Lung (tissue), 12 donors: Measurements from ENCODE around the gene FHDC1. TPM values are rescaled to one million over a fixed set of nuclear protein-coding genes. Genes with fewer than 3 reads are reported as not detected.

Experiments
- ATAC-seq: fragments of 200-7000 bp; cut with Tn5 transposase; one replicate; pipeline ENCODE4 v1.9.1; 2020; ENCODE audit warnings: moderate number of reproducible peaks; ENCODE audit not compliant: insufficient read depth, low FRiP score
- DNase-seq, 3 donors: peaks; one replicate each; pipeline ENCODE4 v3.0.0-alpha.2; 2013 to 2017
- H3K27ac ChIP-seq, 2 donors: one replicate each; pipeline ENCODE4 v1.5.1; 2013; ENCODE audit warnings: mild to moderate bottlenecking in 2 of 2, moderate library complexity in 2 of 2, control low read depth in 1 of 2, inconsistent platforms in 1 of 2, low read depth in 1 of 2, low read length in 1 of 2
- H3K27me3 ChIP-seq, 3 donors: one replicate each; pipeline ENCODE4 v1.5.1; 2013; ENCODE audit warnings: low read length in 2 of 3; ENCODE audit not compliant: control insufficient read depth in 3 of 3, insufficient read depth in 3 of 3
- H3K36me3 ChIP-seq, 4 donors: one replicate each; pipeline ENCODE4 v1.5.1; 2013; ENCODE audit warnings: low read length in 4 of 4, mild to moderate bottlenecking in 1 of 4, moderate library complexity in 1 of 4; ENCODE audit not compliant: control insufficient read depth in 4 of 4, insufficient read depth in 4 of 4
- H3K4me1 ChIP-seq, 5 donors: one replicate each; pipeline ENCODE4 v1.5.1; 2013; ENCODE audit warnings: low read length in 5 of 5, mild to moderate bottlenecking in 2 of 5, moderate library complexity in 1 of 5; ENCODE audit not compliant: control insufficient read depth in 5 of 5, insufficient read depth in 5 of 5
- H3K4me3 ChIP-seq: one replicate; pipeline ENCODE4 v1.5.1; 2013; ENCODE audit warnings: mild to moderate bottlenecking, control low read depth, moderate library complexity
- H3K9ac ChIP-seq, 2 donors: one replicate each; pipeline ENCODE4 v1.5.1; 2013; ENCODE audit warnings: low read length in 2 of 2, control low read depth in 1 of 2; ENCODE audit not compliant: insufficient read depth in 1 of 2
- H3K9me3 ChIP-seq, 4 donors: one replicate each; pipeline ENCODE4 v1.5.1; 2013; ENCODE audit warnings: low read length in 3 of 4, mild to moderate bottlenecking in 1 of 4, moderate library complexity in 1 of 4; ENCODE audit not compliant: control insufficient read depth in 4 of 4, insufficient read depth in 3 of 4
- WGBS, 2 donors: extraction: QIAGEN DNeasy Blood & Tissue Kit; methylation state at CpG; one replicate each; pipeline ENCODE4 v1.1.7; 2013; 5-methylcytosine and 5-hydroxymethylcytosine counted together
- polyA plus RNA-seq, 2 donors: library from polyadenylated mRNA; stranded (reverse); fragments of 200-250 nt; gene quantifications; one replicate each; pipeline ENCODE4 v1.2.1, GENCODE V29; 2013
- total RNA-seq, 2 donors: library from RNA; depleted of rRNA in 1 of 2; stranded (reverse); fragments of >200 nt in 1 of 2; gene quantifications; one replicate each; pipeline ENCODE4 v1.2.1, GENCODE V29; 2014 to 2021
- TF ChIP-seq, protein P1 (sequence below): IDR thresholded peaks from 2 replicates; pipeline ENCODE4 v1.5.1; 2012; ENCODE audit warnings: mild to moderate bottlenecking; ENCODE audit errors: control extremely low read depth, extremely low read depth
- donor health status: control.
- donor health status: control.
- donor health status: Bipolar disorder and iron deficiency.
- donor health status: healthy.
- donor health status: DM: yes; HTN: yes; CAD: no.

Gene FHDC1
- total and polyA plus RNA-seq, 4 donors, result 4.3 to 27.2 (median 17.3) TPM

DNA sequence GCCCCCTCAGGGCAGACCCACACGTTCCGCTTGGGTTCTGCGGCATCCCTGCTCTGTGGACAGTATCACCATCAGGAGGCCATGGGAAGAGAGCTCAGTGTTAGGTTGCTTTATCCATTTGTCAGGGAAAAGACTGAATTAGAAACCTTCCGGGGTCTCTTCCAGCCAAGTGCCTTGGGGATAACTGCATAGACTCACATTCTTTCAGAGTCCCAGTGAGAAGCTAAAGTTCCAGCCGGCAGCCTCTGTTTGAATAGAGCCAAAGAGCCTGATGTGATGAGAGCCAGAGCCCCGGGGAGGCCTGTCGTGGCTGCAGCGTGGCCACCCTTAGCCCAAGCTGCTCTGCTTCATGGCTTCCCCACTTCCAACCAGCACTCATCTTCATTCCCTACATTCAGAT, 85.2 kb downstream of the FHDC1 start:
- Histone ChIP-seq H3K9ac (no peak overlapping the region), H3K27ac (no peak overlapping the region), H3K4me1 (no peaks in the 10 kb centered on the region), H3K4me3 (no peak overlapping the region), H3K9me3 (no peaks in the 10 kb centered on the region), H3K27me3 (no peaks in the 10 kb centered on the region), H3K36me3 (no peaks in the 10 kb centered on the region)
- ATAC-seq (no peak), DNase-seq (no peak)
- TF ChIP-seq, protein P1, sequence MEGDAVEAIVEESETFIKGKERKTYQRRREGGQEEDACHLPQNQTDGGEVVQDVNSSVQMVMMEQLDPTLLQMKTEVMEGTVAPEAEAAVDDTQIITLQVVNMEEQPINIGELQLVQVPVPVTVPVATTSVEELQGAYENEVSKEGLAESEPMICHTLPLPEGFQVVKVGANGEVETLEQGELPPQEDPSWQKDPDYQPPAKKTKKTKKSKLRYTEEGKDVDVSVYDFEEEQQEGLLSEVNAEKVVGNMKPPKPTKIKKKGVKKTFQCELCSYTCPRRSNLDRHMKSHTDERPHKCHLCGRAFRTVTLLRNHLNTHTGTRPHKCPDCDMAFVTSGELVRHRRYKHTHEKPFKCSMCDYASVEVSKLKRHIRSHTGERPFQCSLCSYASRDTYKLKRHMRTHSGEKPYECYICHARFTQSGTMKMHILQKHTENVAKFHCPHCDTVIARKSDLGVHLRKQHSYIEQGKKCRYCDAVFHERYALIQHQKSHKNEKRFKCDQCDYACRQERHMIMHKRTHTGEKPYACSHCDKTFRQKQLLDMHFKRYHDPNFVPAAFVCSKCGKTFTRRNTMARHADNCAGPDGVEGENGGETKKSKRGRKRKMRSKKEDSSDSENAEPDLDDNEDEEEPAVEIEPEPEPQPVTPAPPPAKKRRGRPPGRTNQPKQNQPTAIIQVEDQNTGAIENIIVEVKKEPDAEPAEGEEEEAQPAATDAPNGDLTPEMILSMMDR, result no peak
- 86 to 96% methylated on average over 8 of the region's 8 CpGs for WGBS, 2 donors

DNA sequence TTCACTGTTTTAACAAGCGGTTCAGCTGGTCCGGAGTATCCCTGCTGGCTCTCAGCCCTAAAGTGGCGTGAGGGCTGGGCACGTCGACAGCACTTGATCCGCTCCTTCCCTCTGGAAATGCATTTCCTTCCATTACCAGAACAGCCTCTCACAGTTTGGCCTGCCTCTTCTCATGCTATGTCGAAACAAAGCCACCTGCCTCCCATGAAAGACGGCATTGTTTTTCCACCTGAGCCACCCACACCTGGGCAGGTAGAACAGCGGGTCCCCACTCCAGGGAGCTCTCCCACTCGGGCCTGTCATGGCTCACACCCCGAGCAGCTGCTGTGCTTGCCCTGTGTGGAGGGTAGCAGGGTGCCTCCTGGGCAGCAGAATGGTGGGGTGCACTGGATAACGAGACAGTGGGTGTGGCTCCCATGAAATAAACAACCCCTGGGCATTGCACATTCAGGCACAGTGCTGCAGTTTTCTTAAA, 86.2 kb downstream of the FHDC1 start:
- WGBS, 2 donors, result 69 to 86% methylated on average over 12 of the region's 12 CpGs
- Histone ChIP-seq H3K9me3 (no peaks in the 10 kb centered on the region), H3K9ac (no peak overlapping the region), H3K27ac (no peak overlapping the region), H3K27me3 (no peaks in the 10 kb centered on the region), H3K4me1 (no peaks in the 10 kb centered on the region), H3K36me3 (no peaks in the 10 kb centered on the region), H3K4me3 (no peak overlapping the region)
- ATAC-seq (peak; percentile 44), DNase-seq (peak; percentile 43 to 80 (median 65))
- TF ChIP-seq, protein P1, result no peak

DNA sequence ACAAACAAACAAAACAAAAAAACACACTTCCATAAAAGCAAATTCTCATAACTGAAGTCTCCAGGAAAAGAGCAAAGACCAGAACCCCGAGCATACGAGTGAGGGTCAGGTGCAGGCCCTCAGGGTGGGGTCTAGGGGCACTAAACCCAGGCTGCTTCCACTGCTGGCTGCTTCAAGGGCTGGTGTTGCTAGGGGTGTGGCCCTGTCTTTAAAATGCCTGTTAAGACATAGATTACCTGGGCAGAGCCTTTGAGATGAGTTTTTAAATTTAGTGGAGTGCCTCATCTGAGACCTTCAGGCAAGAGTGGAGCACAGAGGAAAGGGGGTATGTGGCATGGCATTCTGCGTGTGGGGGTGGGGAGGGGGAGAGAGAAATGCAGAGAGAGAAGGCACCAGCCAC, 87.0 kb downstream of the FHDC1 start:
- TF ChIP-seq, protein P1, result no peak
- 63 to 64% methylated on average over 3 of the region's 3 CpGs for WGBS, 2 donors
- H3K9me3 ChIP-seq, result peaks cover 0 to under 1% (median 0%) of the 10 kb centered on the region in 4 donors
- H3K9ac ChIP-seq, result no peak overlapping the region
- H3K27ac ChIP-seq, result no peak overlapping the region
- ATAC-seq (no peak), DNase-seq (no peak)
- H3K4me1 ChIP-seq, result no peaks in the 10 kb centered on the region
- H3K4me3 ChIP-seq, result no peak overlapping the region
- no peaks in the 10 kb centered on the region for H3K27me3 ChIP-seq
- H3K36me3 ChIP-seq, result no peaks in the 10 kb centered on the region

DNA sequence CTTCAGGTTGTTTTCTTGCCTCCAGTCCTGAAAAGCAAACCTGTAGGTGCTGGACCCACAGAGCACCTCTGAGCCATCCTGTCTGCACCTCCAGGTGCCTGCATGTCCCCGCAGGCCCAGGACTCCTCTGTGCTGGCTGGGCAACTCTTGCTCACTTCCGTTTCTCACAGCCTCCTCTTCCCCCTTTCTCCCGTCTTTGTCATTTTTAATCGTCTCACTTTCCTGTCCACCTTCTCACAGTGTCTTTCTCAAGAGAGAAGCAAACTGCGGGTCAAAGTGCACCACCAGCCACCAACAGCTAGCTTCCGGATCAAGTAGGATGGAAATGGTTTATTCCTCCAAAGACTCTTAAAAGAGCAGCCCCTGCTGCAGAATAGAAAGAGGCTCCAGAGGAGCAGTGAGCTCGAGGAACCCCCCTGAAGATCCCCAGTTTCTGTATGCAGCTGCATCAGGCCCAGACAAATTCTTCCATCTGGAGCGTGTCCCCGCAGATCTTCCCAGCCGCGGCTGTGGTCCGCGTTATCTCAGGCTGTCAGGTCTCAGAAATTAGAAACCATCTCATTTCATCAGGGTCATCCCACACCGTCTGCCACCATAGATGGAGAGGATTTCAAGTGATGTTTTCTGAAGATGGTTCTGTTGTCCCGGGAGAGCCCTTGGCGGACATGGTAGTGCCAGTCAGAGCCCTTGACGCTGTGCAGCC, 87.7 kb downstream of the FHDC1 start:
- no peak overlapping the region for H3K27ac ChIP-seq
- DNase-seq (no peak), ATAC-seq (no peak)
- TF ChIP-seq, protein P1, result no peak
- 80 to 85% methylated on average over 17 of the region's 17 CpGs for WGBS, 2 donors
- H3K9ac ChIP-seq, result no peak overlapping the region
- no peaks in the 10 kb centered on the region for H3K27me3 ChIP-seq
- H3K36me3 ChIP-seq, result no peaks in the 10 kb centered on the region
- H3K4me3 ChIP-seq, result no peak overlapping the region
- H3K9me3 ChIP-seq, result peaks cover 0 to 5% (median 2%) of the 10 kb centered on the region in 4 donors
- no peaks in the 10 kb centered on the region for H3K4me1 ChIP-seq
